ENCODE results near the gene COPS3. TPM values are rescaled to one million over a fixed set of nuclear protein-coding genes. Genes with fewer than 3 reads are reported as not detected.
A peak's percentile ranks its signal among the peaks of the same experiment; 100 is the strongest.

COPS3 gene
- total and polyA plus RNA-seq, 3 donors from 2014 or later, result 128 to 198 (median 134) TPM

DNA sequence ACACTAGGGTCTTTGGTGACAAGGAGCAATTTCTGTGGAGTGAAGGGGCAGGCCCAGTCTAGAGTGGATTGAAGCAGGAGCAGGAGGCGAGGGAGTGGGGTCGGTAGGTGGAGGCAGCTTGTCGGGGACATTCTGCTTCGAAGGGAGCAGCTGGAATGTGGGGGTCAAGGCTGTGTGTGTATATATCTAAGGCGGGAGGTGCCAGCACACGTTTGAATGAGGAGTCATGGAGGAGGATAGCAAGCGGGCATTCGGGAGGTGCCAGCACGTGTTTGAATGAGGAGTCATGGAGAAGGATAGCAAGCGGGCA lies 39.8 kb upstream of the COPS3 start:
- 61 to 76% methylated on average over 10 of the region's 10 CpGs for WGBS, 2 donors
- DNase-seq, result peak; percentile 53
- Histone ChIP-seq H3K9me3 (no peaks in the 10 kb centered on the region), H3K27ac (no peak overlapping the region), H3K4me3 (no peak overlapping the region), H3K4me1 (no peaks in the 10 kb centered on the region), H3K27me3 (no peaks in the 10 kb centered on the region), H3K36me3 (ENCODE audit: low read depth, missing control alignments) (no peaks in the 10 kb centered on the region)
- intact Hi-C loops (cut with DNase I; ENCODE audit: low total_unique reads), result no loop called here
- TF ChIP-seq, protein P1, sequence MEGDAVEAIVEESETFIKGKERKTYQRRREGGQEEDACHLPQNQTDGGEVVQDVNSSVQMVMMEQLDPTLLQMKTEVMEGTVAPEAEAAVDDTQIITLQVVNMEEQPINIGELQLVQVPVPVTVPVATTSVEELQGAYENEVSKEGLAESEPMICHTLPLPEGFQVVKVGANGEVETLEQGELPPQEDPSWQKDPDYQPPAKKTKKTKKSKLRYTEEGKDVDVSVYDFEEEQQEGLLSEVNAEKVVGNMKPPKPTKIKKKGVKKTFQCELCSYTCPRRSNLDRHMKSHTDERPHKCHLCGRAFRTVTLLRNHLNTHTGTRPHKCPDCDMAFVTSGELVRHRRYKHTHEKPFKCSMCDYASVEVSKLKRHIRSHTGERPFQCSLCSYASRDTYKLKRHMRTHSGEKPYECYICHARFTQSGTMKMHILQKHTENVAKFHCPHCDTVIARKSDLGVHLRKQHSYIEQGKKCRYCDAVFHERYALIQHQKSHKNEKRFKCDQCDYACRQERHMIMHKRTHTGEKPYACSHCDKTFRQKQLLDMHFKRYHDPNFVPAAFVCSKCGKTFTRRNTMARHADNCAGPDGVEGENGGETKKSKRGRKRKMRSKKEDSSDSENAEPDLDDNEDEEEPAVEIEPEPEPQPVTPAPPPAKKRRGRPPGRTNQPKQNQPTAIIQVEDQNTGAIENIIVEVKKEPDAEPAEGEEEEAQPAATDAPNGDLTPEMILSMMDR (IDR thresholded peaks at IDR 0.05), result no peak
- no peak for TF ChIP-seq POLR2A (IDR thresholded peaks at IDR 0.05)

DNA sequence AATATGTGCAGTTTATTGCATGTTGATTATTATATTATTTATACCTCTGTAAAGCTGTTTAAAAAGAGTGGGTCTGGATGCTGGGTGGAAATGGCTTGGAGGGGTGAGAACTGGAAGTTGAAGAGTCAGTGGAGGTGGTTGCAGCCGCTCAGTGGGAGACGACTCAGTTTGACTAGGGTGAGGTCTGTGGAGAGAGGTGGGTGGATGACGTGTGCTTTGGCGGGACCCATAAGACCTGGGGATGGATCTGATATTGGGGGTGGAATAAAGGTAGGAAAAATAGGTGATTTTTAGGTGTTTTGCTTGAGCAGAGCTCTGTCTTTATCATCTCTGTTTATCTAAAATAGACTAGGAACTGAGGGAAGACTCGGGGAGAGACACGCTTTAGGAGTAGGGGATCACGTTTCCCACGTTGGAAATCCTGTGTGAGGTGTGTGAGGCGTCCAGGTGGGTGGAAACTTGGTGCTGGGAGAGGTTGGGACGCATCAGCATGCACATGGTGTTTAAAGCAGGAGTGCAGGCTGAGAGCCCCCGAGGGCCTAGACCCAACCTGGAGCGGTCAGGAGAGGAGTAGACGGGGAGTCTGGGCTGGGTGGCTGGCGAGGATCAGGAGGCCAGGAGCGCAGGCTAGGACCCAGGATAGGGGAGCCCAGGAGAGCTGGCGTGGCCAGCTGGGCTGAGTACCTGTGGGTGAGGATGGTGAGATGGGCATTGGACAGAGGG lies 39.3 kb upstream of the COPS3 start:
- WGBS, 2 donors, result 93 to 95% methylated on average over 16 of the region's 16 CpGs
- Histone ChIP-seq H3K27me3 (no peaks in the 10 kb centered on the region), H3K36me3 (ENCODE audit: low read depth, missing control alignments) (no peaks in the 10 kb centered on the region), H3K9me3 (no peaks in the 10 kb centered on the region), H3K4me1 (no peaks in the 10 kb centered on the region), H3K4me3 (no peak overlapping the region), H3K27ac (peak overlapping the region in 1 of 2 donors; percentile 45)
- intact Hi-C loops (cut with DNase I; ENCODE audit: low total_unique reads), result no loop called here
- DNase-seq, result peak; percentile 8
- TF ChIP-seq, protein P1 (IDR thresholded peaks at IDR 0.05), result no peak
- no peak for TF ChIP-seq POLR2A (IDR thresholded peaks at IDR 0.05)

DNA sequence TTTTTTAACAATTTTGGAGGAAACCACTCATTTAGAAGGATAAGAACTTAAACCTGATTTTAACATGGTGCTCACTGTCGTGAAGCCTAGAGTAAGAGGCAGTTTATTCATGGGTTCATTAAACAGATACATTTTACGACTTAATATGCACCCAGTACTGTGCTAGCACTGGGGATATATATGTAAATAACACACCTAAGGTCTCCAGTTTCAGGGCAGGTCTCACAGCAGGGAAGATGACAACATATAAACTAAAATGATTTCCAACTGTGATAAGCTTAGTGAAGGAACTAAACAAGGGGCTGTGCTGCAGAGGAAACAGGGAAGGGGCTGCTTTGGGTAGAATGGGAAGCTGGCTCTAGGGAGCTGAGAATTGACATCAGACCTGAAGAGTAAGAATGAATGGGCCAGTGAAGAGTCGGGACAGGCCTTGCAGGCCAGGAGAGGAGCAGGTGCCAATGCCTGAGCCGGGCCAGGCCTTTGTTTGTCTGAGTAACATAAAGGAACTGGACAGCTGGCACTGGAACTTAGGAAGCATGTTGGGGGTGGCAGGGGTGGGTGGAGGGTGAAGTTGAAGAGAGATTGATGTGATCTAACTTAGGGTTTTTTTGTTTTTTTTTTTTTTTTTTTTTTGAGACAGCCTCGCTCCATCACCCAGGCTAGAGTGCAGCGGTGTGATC lies 34.2 kb upstream of the COPS3 start:
- Histone ChIP-seq H3K36me3 (ENCODE audit: low read depth, missing control alignments) (no peaks in the 10 kb centered on the region), H3K4me1 (no peaks in the 10 kb centered on the region), H3K27ac (no peak overlapping the region), H3K9me3 (no peaks in the 10 kb centered on the region), H3K27me3 (no peaks in the 10 kb centered on the region), H3K4me3 (no peak overlapping the region)
- 90 to 94% methylated on average over 6 of the region's 6 CpGs for WGBS, 2 donors
- TF ChIP-seq POLR2A (IDR thresholded peaks at IDR 0.05), result no peak
- TF ChIP-seq, protein P1 (IDR thresholded peaks at IDR 0.05), result no peak
- DNase-seq, result no peak
- intact Hi-C loops (cut with DNase I; ENCODE audit: low total_unique reads), result no loop called here

DNA sequence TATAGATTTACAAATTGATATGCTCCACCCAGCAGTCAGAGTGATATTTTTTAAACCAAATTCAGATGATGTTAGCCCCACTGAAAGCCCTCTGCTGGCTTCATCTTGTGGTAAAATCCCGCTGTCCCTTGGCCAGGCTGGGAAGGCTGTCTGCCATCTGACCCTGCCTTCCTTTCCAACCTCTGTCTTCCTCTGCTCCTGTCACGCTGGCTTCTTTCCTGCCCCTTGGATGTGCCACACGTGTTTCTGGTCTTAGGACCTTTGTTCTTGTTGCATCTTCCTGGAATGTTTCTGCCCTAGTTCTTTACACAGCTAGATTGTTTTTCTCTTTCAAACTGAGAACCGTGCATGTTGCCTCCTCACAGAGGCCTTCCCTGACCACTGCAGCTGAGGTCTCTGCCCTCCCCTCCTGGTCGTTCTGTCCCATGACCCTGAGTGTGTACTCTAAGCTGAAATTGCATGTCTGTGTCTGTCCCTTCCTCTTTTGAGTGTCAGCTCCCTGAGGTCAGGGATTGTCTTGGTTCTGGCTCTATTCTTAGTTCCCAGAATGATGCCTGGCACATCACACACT lies 33.5 kb upstream of the COPS3 start:
- Histone ChIP-seq H3K27ac (no peak overlapping the region), H3K4me1 (no peaks in the 10 kb centered on the region), H3K27me3 (no peaks in the 10 kb centered on the region), H3K9me3 (no peaks in the 10 kb centered on the region), H3K4me3 (no peak overlapping the region), H3K36me3 (ENCODE audit: low read depth, missing control alignments) (no peaks in the 10 kb centered on the region)
- DNase-seq, result no peak
- intact Hi-C loops (cut with DNase I; ENCODE audit: low total_unique reads), result no loop called here
- WGBS, 2 donors, result 63 to 72% methylated on average over 5 of the region's 5 CpGs
- TF ChIP-seq, protein P1 (IDR thresholded peaks at IDR 0.05), result no peak
- TF ChIP-seq POLR2A (IDR thresholded peaks at IDR 0.05), result no peak
